HG02852 (cell line): Measurements from ENCODE around the gene PRICKLE3.
"Not testable (repeated sequence)": the region's sequence is repeated elsewhere in the genome, so short reads cannot be mapped to it uniquely, and the experiment has no call there.

Experiments
- ATAC-seq: cut with Tn5 transposase; IDR thresholded peaks from one replicate; pipeline ENCODE4 v1.9.1; 2021; ENCODE audit warnings: mild to moderate bottlenecking, moderate library complexity; ENCODE audit not compliant: unreplicated experiment

Gene PRICKLE3

GRCh38 chrX:49127742-49128258 lies 58.4 kb downstream of the PRICKLE3 start:
- not testable (repeated sequence) for ATAC-seq
